Hepatocyte (in vitro differentiated cells): ENCODE measurements around the gene UQCC5.

Experiments
- EZH2phosphoT487 ChIP-seq: fragments of 200-600 bp; sonication (generic); IDR thresholded peaks from one replicate; pipeline ENCODE4 v1.6.1; 2018; ENCODE audit warnings: antibody characterized with exemption, mild to moderate bottlenecking, low read depth, moderate library complexity; ENCODE audit not compliant: unreplicated experiment, severe bottlenecking
- TF ChIP-seq, protein P1 (sequence below): fragments of 200-600 bp; sonication (generic); IDR thresholded peaks from 2 replicates; pipeline ENCODE4 v1.5.1; 2016; ENCODE audit warnings: antibody characterized with exemption, mild to moderate bottlenecking; ENCODE audit not compliant: poor library complexity

DNA sequence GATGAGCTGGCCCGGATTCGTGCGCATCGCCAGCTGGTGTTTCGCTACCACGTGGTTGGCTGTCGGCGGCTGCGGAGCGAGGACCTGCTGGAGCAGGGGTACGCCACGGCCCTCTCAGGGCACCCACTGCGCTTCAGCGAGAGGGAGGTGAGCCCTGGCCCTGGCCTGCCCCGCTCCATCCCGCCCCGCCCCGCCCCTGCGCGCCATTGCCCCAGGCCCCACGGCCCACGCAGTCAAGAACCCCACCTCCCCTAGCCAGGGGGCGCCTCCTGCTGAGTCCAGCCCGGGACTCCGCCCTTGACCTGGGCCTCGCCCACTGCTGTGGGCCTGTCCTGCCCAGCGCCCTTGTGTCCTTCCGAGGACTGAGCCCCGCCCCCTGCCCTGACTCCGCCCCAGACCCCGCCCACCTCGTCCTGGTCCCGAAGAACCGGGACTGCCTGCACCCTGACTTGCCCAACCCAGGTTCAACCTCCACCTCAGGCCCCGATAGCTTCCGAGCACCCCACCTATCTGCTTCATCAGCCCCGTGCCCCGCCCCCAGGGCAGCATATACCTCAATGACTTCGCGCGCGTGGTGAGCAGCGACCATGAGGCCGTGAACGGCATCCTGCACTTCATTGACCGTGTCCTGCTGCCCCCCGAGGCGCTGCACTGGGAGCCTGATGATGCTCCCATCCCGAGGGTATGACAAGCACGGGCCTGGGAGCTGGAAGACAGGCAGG, 17.5 kb upstream of the UQCC5 start:
- TF ChIP-seq, protein P1, sequence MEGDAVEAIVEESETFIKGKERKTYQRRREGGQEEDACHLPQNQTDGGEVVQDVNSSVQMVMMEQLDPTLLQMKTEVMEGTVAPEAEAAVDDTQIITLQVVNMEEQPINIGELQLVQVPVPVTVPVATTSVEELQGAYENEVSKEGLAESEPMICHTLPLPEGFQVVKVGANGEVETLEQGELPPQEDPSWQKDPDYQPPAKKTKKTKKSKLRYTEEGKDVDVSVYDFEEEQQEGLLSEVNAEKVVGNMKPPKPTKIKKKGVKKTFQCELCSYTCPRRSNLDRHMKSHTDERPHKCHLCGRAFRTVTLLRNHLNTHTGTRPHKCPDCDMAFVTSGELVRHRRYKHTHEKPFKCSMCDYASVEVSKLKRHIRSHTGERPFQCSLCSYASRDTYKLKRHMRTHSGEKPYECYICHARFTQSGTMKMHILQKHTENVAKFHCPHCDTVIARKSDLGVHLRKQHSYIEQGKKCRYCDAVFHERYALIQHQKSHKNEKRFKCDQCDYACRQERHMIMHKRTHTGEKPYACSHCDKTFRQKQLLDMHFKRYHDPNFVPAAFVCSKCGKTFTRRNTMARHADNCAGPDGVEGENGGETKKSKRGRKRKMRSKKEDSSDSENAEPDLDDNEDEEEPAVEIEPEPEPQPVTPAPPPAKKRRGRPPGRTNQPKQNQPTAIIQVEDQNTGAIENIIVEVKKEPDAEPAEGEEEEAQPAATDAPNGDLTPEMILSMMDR, result no peak
- TF ChIP-seq EZH2phosphoT487, result no peak
